ENCODE measurements around the gene WNK2.
"Not testable (repeated sequence)": the region's sequence is repeated elsewhere in the genome, so short reads cannot be mapped to it uniquely, and the experiment has no call there.

The WNK2 gene

DNA sequence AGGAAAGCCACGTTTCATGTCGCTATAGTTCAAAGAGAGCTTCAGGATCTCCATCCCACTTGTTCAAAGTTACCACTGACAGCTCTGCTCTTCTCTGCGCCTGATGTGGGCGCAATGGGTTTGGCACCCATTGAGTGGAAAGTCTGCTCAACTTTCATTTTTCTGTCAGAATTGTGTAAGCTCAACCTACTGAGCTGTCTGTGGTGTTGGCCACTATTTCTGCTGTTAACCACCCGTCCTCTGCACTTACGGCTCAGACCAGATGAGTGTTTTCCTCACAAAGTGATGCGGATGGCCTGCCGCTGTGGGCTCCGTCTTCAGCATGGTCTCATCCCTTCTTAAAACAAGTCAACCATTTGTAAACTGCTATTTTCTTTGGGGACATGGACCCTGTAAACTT lies 131.2 kb downstream of the WNK2 start:
- DNase-seq: no peak

DNA sequence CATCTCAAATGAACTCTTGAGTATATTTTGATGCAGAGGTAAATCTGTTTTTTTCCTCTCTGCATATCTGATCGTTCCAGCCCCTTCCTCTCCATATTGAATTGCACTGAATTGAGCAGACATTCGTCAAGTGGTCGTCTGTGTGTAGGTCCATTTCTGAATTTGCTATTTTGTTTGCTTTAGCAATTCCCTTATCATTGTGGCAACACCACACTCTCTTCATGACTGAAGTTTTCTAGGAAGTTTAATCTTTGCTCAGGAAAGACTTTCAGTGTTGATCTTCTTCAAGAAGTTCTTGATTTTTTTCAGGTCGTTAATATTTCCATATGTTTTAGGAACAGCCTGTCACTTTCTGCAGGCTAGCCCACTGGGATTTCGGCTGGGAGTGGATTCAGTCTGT lies 132.0 kb downstream of the WNK2 start:
- DNase-seq: no peak

DNA sequence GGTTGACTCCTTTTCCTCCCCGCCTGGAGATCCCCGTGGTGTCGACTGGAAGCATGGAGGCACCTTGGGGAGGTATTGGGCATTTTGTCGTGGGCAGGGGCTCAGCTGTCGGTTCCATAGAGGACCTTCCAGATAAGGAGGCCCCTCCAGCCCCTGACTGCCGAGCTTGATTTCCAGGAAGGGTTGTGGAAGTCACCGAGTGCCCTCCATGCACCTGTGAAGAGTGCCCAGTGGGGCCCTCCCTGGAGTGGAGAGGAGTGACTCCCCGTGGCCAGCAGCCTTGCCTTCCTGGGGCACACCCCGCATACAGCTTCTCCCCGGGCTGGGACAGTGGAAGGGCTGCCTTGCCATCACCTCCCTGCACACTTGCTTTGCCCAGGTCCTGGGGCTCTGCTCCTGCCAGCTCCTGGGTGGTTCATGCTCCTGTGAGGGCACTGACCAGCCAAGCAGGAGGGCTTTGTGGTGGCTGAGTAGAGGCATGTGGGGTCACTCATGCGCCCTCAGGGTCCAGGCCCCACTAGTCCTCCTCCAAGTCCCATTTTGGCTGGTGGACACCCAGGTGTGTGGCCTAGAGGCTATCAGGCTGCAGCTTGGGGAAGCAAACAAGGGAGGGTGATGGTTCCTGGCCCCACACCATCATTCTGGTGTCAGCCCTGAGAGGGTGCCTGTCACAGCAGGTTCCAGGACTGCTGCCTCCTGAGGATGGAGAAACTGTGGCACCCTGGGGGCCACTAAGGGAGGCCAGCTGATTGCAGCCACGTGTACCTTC lies 133.0 kb downstream of the WNK2 start:
- no peak for DNase-seq

DNA sequence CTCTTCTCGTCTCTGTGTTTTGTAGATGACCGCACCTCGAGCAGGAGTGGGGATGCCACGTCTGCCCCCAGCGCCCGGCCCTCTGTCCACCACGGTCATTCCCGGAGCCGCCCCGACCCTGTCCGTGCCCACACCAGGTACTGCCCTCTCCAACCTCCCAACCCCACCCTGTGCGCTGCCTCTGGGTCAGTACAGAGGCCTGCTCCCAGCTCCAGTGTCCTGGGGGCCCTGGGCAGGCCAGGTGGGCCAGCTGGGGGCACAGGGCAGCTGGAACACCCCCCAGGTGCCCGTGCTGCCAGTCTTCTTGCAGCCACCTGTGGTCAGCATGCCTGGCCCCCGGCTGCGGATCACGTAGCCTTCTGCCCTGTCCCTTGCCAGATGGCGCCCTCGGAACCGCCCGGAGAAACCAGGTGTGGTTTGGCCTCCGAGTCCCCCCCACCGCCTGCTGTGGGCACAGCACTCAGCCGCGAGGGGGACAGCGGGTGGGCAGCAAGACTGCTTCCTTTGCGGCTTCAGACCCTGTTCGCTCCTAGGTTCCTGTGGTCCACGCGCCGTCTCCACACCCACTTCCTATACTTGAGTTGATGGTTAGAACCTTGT lies 133.7 kb downstream of the WNK2 start:
- DNase-seq: no peak

DNA sequence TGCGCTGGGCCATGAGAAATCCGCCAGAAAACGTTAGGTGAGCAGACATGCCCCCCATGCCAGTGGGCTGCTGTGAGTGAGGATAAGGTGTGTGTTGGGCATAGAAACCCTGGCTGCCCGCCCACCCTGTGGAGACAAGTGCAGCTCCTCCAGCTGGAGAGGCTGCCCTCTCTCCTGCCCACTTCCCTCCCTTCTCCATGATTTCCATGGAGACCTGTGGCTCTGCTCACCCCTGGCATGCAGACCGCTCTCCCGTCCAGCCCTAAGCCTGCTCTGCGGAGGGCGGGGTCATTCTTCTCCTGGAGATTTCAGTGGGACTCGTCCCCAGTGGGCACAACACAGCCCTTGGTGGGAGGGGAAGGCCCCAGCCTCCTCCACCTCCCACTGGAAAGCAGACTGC lies 134.5 kb downstream of the WNK2 start:
- no peak for DNase-seq

DNA sequence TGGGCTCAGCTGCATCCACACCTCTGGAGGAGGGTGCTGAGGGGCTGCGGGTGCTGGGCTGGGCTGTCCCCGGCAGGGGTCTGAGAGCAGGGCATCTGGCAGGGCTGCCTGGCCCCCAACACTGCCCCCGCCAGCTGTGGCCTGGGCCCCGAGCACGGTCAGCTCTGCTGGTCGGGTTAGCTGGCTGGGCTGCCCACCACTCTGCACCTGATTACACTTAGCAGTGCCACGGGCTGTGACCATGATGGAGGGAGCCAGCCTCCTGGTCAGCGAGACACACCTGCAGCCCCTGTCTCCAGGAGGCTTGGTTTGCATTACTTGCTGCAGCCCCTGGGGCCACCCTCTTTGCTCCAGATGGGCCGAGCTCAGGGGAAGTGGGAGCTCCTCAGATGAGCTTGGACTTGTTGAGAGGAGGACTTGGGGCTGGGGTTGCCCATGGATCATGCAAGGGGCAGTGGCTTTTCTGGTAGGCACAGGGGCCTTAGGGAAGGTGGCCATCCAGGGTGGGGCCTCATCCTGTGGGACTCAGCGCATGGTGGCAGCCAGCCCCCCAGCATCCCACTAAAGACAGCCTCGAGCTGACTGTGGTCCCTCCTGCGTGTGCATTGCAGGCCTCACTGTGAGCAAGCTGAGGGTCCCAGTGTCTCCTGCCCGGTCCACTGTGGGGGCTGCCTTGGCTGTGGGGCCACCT lies 135.5 kb downstream of the WNK2 start:
- DNase-seq: no peak

DNA sequence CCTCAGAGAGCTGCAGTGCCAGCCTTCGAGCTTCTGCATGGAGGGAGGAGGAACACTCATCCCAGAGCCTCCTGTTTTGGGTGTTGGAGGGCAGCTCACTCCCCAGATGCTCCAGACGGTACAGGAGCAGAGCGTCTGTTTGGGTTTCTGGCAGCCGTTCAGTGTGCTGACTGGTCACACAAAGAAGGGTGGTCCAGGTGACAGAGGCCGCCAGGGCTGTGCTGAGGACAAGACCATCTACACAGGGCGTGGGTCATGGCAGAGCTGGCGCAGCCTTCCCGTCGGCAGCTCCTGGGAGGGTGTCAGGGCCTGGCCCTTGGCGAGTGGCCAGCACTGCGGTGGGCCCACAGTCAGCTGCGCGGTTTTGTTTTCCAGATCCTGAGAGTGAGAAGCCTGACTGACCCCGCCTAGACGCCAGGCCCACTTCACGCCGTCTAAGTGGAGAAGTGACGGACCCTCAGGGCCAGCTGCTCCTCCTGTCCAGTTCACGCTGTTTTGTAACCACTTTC lies 136.1 kb downstream of the WNK2 start:
- DNase-seq: no peak

DNA sequence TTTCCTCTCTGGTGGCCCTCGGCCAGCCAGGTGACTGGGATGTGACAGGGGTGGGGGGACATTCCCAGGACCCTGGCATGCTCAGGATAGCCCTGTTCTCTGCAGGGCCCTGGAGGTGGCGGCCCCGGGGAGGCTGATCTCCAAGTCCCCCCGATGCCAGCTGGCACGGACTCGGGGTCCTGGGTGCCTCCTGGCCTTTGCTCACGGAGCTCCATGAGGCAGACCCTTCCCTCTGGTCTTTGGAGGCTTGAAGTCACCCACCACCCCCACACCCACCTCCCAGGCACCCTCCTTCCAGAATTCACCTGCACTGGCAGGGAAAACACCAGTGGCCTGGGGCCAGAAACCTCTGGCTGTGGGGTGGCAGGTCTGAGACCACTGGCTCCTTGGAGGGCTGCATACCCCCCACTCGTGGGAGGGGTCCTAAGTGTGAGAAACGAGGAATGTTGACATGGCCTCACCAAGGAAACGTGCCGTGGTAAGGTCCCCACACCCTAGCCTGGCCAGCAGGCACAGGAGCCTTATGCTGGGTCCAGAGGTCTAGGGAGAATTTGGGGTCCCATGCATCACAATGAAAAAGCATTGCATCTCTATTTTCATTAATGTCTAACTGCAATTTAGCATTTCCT lies 136.8 kb downstream of the WNK2 start:
- DNase-seq: no peak

DNA sequence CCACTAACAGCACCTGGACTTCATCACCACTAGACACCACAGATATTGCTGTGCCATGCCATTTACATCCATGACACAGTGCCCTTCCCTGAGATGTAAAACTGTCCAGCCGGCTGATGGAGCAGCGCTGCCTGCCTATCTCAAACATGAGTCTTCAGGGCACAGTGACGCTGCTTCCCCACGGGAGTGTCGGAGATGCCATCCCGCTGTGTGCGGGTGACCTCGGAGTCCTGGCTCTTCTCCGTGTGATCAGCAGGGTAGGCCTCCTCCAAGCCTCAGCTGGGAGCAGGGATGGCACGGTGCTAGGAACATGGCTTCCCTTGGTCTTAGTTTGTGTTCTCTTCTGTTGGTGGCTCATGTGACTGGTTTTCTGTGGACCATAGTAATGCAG lies 137.3 kb downstream of the WNK2 start:
- no peak for DNase-seq

DNA sequence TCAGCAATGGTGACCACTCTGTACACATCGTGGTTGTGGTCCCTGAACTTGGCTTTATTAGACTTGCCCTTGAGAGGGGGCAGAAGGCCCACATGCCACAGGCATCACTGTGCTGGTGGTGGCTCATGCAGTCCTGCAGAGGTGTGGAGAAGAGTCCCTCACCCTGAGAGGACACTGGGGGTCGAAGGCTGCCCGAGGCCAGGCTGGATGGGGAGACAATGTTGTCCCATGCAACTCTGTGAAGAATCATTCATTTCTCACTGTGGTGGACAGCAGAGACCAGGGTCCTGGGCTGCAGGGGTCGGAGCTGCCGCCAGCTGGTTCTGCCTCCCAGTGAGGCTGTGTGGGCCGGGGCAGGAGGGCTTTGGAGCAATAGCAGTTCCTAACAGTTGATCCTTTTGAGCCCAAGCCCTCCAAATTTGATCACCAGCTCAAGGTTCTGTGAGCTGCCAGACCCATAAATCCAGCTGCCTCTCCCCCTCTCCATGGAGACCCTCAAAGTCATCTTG lies 139.6 kb downstream of the WNK2 start:
- not testable (repeated sequence) for DNase-seq

DNA sequence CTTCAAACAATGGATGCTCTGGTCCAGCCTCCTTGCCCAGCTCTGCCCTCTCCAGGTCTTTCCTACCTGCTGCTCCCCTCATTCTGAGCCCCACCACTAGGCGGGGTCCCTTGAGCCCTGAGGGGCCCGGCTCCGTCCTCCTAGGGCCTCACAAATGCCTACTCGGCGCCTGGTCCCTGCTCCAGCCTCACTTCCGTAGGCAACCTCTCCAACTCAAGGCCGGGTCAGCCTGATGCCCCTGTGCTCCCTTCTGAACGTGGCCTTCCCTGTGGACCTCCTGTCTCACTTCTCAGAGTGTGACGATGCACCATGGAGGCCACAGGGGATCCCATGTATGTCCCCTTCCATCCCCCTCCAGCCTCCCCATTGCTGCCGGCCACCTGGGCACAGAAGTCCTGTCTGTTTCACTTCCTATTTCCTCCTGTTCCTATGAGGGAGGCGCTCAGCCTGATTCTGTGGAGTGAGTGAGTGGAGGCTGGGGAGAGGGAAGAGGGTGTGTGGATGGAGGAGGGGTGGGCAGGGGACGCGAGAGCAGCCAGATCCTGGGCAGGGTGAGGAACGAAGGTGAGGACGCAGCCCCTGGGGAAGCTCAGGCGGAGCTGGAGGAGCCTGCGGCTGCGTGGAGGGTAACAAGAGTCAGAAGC lies 140.4 kb downstream of the WNK2 start:
- no peak for DNase-seq

DNA sequence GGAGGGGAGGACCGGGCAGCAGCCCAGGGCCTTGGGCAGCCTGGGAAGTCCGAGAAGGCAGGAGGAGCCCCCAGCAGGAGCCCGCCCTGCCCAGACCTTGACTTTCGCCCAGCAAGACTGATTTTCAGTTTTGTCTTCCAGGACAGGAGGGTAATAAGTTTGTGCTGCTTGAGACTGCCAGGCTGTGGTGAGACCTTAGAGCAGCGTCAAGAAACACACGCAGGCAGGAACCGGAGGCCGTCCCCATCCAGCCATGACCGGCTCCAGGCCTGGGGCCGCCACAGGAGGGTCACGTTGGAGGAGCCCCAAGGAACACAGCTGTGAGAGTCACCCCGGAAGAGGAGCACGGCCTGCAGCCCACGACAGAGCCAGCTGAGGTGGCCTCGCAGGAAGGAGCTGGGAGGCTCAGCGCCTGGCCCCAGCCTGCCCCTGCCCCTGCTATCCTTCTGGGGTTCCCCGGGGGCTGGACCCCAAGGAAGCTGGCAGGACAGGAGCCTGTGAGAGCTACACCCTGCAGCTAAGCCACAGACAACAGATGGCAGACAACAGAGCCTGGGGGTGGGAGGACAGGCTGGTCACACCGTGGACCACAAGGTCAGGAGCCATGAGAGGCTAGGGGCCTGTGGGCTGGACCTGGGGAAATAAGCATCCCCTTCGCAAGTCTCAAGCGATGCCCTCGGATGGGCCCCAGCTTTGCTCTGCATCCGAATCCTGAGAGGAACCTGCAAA lies 141.5 kb downstream of the WNK2 start:
- no peak for DNase-seq

DNA sequence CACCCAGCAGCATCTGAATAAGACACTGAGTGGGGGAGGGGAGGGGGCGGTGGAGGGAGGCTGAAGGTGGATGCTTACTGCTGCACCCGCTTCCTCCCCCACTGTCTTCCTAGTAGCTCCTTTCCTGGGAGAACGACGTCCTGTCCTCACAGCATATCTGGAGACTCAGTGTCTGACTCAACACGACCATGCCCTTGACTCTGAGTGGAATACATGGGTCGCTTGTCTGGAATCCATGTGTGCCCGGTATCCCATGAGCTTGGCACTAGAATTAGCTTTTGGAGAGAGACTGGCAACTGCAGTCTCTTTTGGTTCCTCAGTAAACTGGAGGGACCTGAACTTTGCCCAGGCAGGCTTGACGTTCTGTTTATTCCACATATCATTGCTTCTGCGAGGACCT lies 142.1 kb downstream of the WNK2 start:
- DNase-seq: no peak

DNA sequence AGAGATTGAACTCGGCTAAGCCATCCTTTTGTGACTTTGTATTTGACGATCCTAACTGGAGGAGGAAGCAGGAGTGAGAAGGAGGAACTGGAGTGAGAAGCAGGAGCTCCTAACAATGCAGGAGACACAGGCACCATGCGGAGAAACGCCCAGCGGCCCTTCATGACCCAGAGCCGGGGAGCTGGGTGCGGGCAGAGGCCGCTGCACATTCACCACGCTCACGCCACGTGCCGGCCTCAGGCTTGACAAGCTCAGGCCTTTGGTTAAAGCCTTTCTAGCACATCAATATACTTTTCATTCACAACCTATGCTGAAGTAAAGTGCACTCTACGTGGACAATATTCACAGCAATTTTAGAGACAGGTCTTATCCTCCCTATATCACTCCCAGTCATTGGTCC lies 142.7 kb downstream of the WNK2 start:
- no peak for DNase-seq

DNA sequence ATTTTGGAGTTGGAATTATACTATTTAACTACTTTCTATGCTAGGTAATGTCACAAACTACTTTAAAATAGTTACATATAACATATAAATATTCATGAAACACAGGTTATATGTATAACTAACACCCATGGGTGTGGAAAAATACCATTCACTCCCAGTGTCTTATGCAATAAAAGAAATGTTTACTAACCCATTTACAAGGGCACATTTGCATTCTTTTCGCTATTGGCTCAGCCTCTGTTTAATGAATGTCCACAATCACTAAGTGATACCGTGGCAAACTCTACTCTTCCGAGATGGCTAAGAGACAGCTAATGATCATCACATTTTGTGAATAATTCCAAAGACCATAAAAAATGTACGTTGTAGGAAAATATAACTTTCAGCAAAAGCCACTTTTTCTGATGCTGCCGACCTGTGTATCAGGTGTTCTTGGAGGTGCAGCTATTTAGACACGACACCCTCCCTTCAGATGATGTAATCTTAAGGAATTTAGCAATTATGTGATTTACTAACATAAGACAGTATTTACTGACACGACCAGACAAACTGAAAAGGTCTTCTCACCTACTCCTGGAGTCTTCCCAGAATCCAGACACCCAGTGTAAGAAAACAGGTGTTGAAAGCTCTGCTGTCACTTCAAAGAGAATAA lies 145.8 kb downstream of the WNK2 start:
- no peak for DNase-seq

DNA sequence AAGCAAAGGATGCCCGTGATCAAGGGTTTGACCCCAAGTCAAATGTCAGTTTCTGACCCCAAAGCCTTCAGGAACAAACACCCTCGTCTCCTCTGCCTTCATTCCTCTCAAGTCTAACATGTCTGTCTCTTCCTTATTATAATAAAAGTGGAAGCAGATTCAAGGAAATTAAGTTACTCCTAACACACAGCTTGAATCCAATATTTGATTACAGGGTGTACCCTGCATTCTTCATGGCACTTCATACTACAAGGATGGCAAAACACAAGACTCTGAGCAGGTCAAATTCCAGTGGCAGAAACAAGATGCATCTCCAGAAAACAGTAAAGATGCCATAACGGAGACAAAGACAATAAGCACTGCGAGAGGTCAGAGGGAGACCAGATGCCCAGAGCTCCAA lies 148.4 kb downstream of the WNK2 start:
- DNase-seq: no peak

DNA sequence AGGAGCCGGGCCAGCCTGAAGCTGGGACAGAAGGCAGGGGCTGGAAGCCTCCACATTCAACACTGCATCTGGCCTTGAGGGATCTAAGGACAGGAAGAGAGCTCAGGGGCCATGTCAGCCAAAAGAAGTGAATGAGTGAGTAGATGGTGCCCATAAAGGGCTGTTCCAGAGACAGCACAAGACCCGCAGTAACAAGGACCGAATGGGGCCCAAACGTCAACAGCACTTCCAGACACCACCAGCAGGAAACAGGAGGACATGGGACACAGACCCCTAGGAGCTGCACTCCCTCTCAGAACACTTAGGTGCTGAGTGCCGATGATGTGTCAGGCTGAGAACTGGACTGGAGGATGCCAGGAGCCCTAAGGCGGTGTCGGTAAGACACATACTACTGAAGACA lies 152.8 kb downstream of the WNK2 start:
- no peak for DNase-seq

DNA sequence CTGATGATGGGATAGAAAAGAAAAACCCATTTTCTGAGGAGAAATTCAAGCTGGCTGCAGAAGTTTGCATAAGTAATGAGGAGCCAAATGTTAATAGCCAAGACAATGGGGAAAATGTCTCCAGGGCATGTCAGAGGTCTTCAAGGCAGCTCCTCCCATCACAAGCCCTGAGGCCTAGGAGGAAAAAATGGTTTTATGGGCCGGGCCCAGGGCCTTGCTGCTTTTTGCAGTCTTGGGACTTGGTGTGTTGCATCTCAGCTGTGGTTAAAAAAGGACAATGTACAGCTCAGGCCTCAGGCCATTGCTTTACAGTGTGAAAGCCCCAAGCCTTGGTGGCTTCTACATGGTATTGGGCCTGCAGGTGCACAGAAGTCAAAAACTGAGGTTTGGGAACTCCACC lies 154.3 kb downstream of the WNK2 start:
- not testable (repeated sequence) for DNase-seq

DNA sequence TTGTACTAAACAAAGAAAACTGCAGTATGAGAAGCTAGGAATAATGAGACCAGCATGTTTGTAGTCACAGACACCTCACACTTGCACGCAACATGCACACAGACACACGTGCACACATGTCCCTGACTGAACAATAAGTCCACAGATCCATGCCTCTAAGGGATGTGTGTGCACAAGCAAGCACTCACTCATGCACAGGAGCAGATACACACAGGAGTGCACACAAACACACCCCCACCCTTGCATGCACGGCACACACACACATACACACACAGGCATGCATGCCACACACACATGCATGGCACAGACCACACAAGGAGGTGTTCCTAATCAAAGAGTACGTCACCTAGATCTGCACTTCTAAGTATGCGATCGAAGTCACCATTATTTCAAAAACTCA lies 156.2 kb downstream of the WNK2 start:
- DNase-seq: no peak

DNA sequence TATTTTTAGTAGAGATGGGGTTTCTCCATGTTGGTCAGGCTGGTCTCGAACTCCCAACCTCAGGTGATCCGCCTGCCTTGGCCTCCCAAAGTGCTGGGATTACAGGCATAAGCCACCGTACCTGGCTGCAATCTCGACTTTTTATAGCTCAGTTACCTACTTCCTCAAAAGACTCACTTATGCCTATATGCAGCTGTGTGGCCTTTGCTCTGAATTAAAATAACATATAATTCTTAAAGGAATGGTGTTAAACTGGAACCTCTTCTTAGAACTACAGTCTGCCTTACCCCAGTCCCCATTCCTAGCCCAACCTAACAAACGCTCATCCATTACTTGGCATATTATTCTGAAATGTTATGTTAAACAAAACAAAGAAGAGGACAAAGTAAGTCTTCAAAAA lies 157.9 kb downstream of the WNK2 start:
- not testable (repeated sequence) for DNase-seq

DNA sequence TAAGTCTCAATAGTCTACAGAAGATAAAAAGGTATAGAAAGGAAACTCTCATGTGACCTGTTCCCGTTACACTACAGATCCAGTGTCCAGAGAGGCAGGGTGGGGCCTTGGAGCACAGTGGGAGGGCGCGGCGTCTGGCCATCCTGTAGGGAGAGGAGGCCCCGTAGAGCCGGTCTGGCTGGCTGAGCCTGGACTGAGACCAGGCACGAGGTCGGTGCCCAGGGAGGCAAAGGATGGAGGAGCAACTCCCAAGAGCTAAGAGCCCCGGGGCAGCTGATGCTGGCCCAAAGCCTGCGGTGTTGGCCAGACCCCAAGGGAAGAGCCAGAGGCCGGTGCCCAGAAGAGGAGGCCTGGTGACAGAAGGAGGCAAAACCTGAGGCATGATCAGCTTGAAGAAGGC lies 158.5 kb downstream of the WNK2 start:
- not testable (repeated sequence) for DNase-seq

DNA sequence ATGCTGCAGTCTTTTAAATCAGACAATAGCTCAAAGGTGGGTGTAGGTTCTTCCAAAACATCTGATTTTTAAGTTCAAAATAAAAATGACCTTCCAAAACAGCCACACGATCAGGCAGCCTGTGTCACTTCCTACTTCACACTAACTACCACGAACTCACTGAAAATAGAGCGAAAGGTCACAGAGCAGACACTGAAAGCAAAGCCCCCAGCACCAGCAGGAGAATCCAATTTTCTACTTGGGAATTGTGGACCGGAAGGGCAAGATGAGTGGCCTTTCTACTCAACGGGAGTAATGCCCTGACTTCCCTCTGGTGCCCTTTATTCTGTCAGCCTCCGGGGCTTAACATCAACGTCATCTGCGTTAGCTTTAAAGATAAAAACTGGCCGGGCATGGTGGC lies 159.7 kb downstream of the WNK2 start:
- no peak for DNase-seq

All from CD4-positive, alpha-beta T cell treated with Interleukin-17A for 1 hour (primary cell).